SU-DHL-6 (cell line): Measurements from ENCODE around the gene FEM1B.

Experiments used
- H2AFZ ChIP-seq: fragments of 200-600 bp; sonication (generic); 2 replicates; pipeline ENCODE4 v1.6.1; 2014; ENCODE audit warnings: low read depth, mild to moderate bottlenecking, moderate library complexity, mixed read lengths, antibody characterized with exemption, low read length; ENCODE audit not compliant: severe bottlenecking
- H3F3A ChIP-seq: fragments of 200-600 bp; shearing (Covaris generic); 2 replicates; pipeline ENCODE4 v1.6.0; 2016; ENCODE audit warnings: antibody characterized with exemption, mild to moderate bottlenecking; ENCODE audit not compliant: insufficient read depth
- H3K27ac ChIP-seq: fragments of 200-600 bp; sonication (generic); 2 replicates; pipeline ENCODE4 v1.5.1; 2016; ENCODE audit warnings: low read depth, mild to moderate bottlenecking, low read length, moderate library complexity, mixed read lengths
- H3K27me3 ChIP-seq: fragments of 200-600 bp; sonication (generic), shearing (Covaris generic); 2 replicates; pipeline ENCODE4 v1.6.0; 2014; ENCODE audit warnings: mild to moderate bottlenecking, low read length
- H3K36me3 ChIP-seq: fragments of 200-600 bp; sonication (generic); 2 replicates; pipeline ENCODE4 v1.6.1; 2014; ENCODE audit warnings: mild to moderate bottlenecking, low read length, mixed read lengths
- H3K4me2 ChIP-seq: fragments of 300-600, 200-600 bp; shearing (Covaris generic), sonication (generic); 2 replicates; pipeline ENCODE4 v1.6.0; 2014; ENCODE audit warnings: low read length, low read depth, mild to moderate bottlenecking; ENCODE audit not compliant: poor library complexity, severe bottlenecking
- H3K4me3 ChIP-seq: fragments of 200-600 bp; sonication (generic); 2 replicates; pipeline ENCODE4 v1.5.1; 2014; ENCODE audit warnings: antibody characterized with exemption, low read length, mild to moderate bottlenecking, mixed read lengths; ENCODE audit not compliant: insufficient read depth, poor library complexity, severe bottlenecking
- H3K79me2 ChIP-seq: fragments of 200-600 bp; sonication (generic); 2 replicates; pipeline ENCODE4 v1.6.1; 2014; ENCODE audit warnings: mild to moderate bottlenecking, low read length, moderate library complexity; ENCODE audit not compliant: insufficient read depth
- H3K9ac ChIP-seq: fragments of 200-600 bp; sonication (generic); 2 replicates; pipeline ENCODE4 v1.7.0; 2014; ENCODE audit warnings: mild to moderate bottlenecking, low read length
- H3K9me2 ChIP-seq: fragments of 200-600 bp; sonication (generic); replicated peaks from 2 replicates; pipeline ENCODE4 v1.6.1; 2014; ENCODE audit warnings: low read length; ENCODE audit not compliant: insufficient read depth
- H3K9me3 ChIP-seq: fragments of 200-600 bp; sonication (generic); 2 replicates; pipeline ENCODE4 v1.6.1; 2014; ENCODE audit warnings: low read length, mixed read lengths; ENCODE audit not compliant: insufficient read depth
- H4K20me1 ChIP-seq: fragments of 200-600 bp; sonication (generic); 2 replicates; pipeline ENCODE4 v1.6.1; 2014; ENCODE audit warnings: low read depth, mild to moderate bottlenecking, antibody characterized with exemption, low read length, moderate library complexity, mixed read lengths
- EZH2phosphoT487 ChIP-seq: fragments of 200-600 bp; sonication (generic), shearing (Covaris generic); conservative IDR thresholded peaks from 2 replicates; pipeline ENCODE4 v1.6.1; 2018; ENCODE audit warnings: mild to moderate bottlenecking, antibody characterized with exemption, low read length, moderate library complexity, mixed read lengths
- TF ChIP-seq, protein P1 (sequence below): fragments of 200-600 bp; sonication (generic); IDR thresholded peaks from one replicate; pipeline ENCODE4 v1.5.1; 2017; ENCODE audit warnings: antibody characterized with exemption, mild to moderate bottlenecking, low read length, moderate library complexity; ENCODE audit not compliant: insufficient read depth, poor library complexity, severe bottlenecking

Gene FEM1B

DNA sequence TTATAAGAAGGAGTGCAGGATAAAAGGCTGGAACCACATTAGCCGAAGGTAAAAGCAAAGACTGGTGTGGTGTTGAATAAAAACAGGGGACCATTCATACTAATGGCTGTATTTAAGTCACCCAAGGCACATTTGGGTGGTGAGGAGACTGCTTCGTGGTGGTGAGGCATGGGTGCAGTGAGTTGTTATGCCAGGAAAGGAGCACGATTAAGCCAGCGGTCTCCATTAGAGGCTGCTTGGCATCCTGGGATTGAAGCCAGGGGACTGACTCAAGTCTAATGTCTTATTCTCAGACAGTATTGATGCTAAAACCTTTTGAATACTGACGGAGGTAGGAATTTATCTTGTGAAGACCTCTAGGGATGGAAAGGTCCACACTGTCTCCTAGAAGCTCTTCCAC lies 21.9 kb downstream of the FEM1B start:
- H3K4me2 ChIP-seq = peak overlapping the region; percentile 52
- TF ChIP-seq, protein P1, sequence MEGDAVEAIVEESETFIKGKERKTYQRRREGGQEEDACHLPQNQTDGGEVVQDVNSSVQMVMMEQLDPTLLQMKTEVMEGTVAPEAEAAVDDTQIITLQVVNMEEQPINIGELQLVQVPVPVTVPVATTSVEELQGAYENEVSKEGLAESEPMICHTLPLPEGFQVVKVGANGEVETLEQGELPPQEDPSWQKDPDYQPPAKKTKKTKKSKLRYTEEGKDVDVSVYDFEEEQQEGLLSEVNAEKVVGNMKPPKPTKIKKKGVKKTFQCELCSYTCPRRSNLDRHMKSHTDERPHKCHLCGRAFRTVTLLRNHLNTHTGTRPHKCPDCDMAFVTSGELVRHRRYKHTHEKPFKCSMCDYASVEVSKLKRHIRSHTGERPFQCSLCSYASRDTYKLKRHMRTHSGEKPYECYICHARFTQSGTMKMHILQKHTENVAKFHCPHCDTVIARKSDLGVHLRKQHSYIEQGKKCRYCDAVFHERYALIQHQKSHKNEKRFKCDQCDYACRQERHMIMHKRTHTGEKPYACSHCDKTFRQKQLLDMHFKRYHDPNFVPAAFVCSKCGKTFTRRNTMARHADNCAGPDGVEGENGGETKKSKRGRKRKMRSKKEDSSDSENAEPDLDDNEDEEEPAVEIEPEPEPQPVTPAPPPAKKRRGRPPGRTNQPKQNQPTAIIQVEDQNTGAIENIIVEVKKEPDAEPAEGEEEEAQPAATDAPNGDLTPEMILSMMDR = no peak
- TF ChIP-seq EZH2phosphoT487 = no peak
- no peaks in the 10 kb centered on the region for H3K9me3 ChIP-seq
- 0 out of 2 replicates have a peak, but pooled peaks cover 3% of the 10 kb centered on the region for H4K20me1 ChIP-seq
- no peaks in the 10 kb centered on the region for H3K27me3 ChIP-seq
- no peaks in the 10 kb centered on the region for H3K9me2 ChIP-seq
- H3K9ac ChIP-seq = no peak overlapping the region
- H3K79me2 ChIP-seq = no peaks in the 10 kb centered on the region
- H3K27ac ChIP-seq = peak overlapping the region; percentile 23; the same call in 1 of the 2 replicates
- no peak overlapping the region for H2AFZ ChIP-seq
- H3F3A ChIP-seq = 0 out of 2 replicates have a peak, but pooled peaks cover 7% of the 10 kb centered on the region
- peaks cover 5% of the 10 kb centered on the region; the same call in 1 of the 2 replicates for H3K36me3 ChIP-seq
- no peak overlapping the region for H3K4me3 ChIP-seq

DNA sequence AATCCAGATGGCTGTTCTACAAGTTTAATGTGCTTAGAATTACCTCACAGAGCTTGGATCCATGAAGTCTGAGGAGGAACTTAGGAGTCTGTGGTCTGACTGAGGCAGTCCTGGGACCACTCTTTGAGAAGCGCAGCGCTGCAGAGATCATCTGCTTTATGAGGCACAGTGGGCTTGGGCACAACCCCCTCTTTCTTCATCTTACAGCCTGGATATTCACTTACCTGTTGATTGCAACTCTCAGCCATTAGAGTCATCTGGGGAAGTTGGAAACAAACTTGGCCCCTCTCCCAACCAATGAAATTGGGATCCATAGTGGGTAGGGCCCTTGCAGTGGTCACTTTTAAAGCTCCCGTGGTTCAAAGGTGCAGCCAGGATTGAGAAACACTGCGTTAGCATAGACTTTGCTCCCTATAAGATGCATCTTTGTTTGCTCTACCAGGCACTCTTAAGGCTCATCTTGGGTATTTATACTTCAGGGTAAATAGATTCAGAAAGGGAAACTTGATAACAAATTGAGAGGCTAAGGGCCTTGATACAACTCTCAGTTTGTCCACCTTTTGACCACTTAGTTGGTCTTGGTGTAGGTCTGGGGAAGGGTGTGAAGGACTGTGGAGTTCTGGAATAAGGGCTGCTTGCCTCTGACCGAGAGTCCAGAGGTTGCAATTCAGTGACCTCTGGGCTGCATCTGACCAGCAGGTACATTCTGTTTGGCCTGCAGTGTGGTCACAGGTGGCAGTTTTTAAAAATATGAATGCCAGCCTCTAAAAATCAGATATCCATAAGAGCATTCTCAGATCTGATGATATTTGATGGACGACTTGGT lies 22.8 kb downstream of the FEM1B start:
- H3K9me2 ChIP-seq = no peaks in the 10 kb centered on the region
- no peaks in the 10 kb centered on the region for H3K79me2 ChIP-seq
- no peak overlapping the region for H3K9ac ChIP-seq
- H4K20me1 ChIP-seq = 0 out of 2 replicates have a peak, but pooled peaks cover 3% of the 10 kb centered on the region
- peaks cover 5% of the 10 kb centered on the region; the same call in 1 of the 2 replicates for H3K36me3 ChIP-seq
- no peaks in the 10 kb centered on the region for H3K27me3 ChIP-seq
- no peak overlapping the region for H2AFZ ChIP-seq
- 0 out of 2 replicates have a peak, but pooled peaks cover 7% of the 10 kb centered on the region for H3F3A ChIP-seq
- no peak overlapping the region for H3K27ac ChIP-seq
- TF ChIP-seq, protein P1 = no peak
- TF ChIP-seq EZH2phosphoT487 = no peak
- H3K9me3 ChIP-seq = no peaks in the 10 kb centered on the region
- H3K4me2 ChIP-seq = no peak overlapping the region
- no peak overlapping the region for H3K4me3 ChIP-seq

DNA sequence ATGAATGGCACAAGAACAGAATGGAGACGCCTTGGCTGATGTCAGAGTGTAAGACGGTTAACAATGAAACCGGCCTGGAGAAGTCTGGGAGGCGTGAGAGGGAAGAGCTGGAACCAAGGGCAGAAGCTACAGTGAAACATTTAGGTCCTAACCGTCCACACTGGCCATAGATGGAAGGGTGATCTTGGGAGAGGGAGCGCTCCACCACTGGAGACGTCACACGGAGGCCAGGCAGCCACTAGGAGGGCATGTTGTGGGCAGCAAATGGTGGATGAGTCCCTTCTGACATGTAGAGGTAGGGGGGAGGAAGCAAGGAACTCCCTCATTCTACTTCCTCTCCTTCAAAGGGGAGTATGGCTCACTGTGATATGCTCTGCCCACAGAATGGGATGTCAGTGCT lies 23.8 kb downstream of the FEM1B start:
- no peak overlapping the region for H3K27ac ChIP-seq
- H3K79me2 ChIP-seq = no peaks in the 10 kb centered on the region
- no peaks in the 10 kb centered on the region for H4K20me1 ChIP-seq
- H3K27me3 ChIP-seq = no peaks in the 10 kb centered on the region
- no peak overlapping the region for H2AFZ ChIP-seq
- H3K36me3 ChIP-seq = peaks cover 5% of the 10 kb centered on the region; the same call in 1 of the 2 replicates
- no peaks in the 10 kb centered on the region for H3K9me3 ChIP-seq
- H3K4me2 ChIP-seq = no peak overlapping the region
- H3F3A ChIP-seq = 0 out of 2 replicates have a peak, but pooled peaks cover 7% of the 10 kb centered on the region
- H3K4me3 ChIP-seq = no peak overlapping the region
- no peak overlapping the region for H3K9ac ChIP-seq
- H3K9me2 ChIP-seq = no peaks in the 10 kb centered on the region
- no peak for TF ChIP-seq EZH2phosphoT487
- TF ChIP-seq, protein P1 = no peak
